Bronchial epithelial cell (primary cell): ENCODE results near the gene PEX26. TPM values are rescaled to one million over a fixed set of nuclear protein-coding genes. Genes with fewer than 3 reads are reported as not detected.

Experiments used
- DNase-seq: peaks from one replicate; pipeline ENCODE4 v3.0.0-alpha.2; 2010; ENCODE audit warnings: low read depth
- FAIRE-seq: peaks from 2 replicates; lab custom pipeline; 2011; peaks lifted over from hg19 to GRCh38; lab: Jason Lieb, UNC
- H3K27me3 ChIP-seq: 2 replicates; pipeline ENCODE4 v1.5.1; 2011; ENCODE audit warnings: low read length; ENCODE audit not compliant: control insufficient read depth, insufficient read depth
- H3K36me3 ChIP-seq: 2 replicates; pipeline ENCODE4 v1.5.1; 2011; ENCODE audit warnings: low read length; ENCODE audit not compliant: control insufficient read depth, insufficient read depth
- H3K4me3 ChIP-seq: 2 replicates; pipeline ENCODE4 v1.5.1; 2011; ENCODE audit warnings: mild to moderate bottlenecking, low read depth, low read length, control low read depth
- CTCF ChIP-seq: IDR thresholded peaks from 2 replicates; pipeline ENCODE4 v1.5.1; 2011; ENCODE audit warnings: mild to moderate bottlenecking, moderate library complexity, low read length, control low read depth, inconsistent platforms; ENCODE audit not compliant: insufficient read depth, severe bottlenecking
- total RNA-seq: library from RNA; depleted of rRNA; stranded (reverse); fragments of >200 nt; gene quantifications from 2 replicates; pipeline ENCODE4 v1.2.1, GENCODE V29; 2014

Gene PEX26
- total RNA-seq, 1 donor from 2014 or later, result 11.8 TPM

DNA sequence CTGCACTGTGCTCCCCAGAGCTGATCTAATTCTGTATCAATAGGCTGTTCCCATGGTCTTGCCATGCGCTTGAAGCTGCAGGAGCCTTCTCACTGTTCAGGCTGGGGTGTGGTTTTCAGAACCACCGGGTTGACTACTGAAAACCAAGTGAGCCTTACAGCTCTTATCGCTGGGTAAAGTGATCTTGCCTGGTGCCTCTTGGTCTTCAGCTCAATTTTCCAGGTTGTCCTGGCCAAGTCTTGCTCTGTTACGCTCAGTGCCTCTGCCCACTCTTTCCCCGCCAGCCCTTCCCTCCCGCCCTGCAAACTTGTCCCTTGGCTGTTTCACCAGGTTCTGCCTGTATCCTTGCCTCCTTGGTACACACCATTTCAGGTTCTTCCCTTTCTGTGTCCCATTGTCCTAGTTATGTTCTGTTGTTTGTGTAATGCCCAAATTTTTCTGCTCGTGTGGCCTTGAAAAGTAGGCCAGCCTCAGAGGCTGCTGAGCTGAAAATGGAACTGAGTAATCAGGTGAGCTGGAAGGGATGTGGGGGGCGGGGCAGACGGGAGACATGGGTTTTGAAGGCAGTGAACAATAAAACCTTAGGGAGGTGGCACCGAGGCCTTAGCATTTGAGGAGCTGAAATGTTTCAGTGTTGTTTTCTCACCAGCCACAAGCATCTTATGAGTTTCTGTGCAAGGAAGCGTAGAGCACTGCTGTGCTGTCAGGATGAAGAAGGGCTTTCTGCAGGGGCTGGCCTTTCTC is 11.2 kb downstream of the PEX26 start:
- Histone ChIP-seq H3K4me3 (no peak overlapping the region), H3K36me3 (peaks cover 15% of the 10 kb centered on the region)
- FAIRE-seq, result no peak

DNA sequence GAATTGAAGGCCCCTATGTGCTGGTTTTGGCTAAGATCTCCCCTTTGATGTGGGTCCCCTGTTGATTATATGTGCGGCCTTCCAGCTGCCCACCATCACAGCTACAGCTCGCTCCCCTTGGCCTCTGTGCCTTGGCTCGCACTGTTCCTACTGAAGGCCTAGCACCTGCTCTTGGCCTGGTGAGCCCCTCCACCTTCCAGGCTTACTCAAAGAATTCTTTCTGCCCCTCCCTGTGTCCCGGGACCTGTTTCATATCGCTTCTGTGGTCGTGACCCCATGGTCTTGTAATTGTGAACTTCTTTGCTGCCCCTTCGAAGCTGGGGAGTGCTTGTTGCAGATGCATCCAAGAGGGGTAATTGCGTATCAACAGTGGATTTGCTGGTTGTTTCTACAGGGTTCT is 12.5 kb downstream of the PEX26 start:
- Histone ChIP-seq H3K27me3 (no peaks in the 10 kb centered on the region), H3K4me3 (no peak overlapping the region), H3K36me3 (peaks cover 12% of the 10 kb centered on the region)
- no peak for TF ChIP-seq CTCF
- no peak for DNase-seq
- FAIRE-seq, result no peak

More for the DNA sequence above, 11.2 kb downstream of the PEX26 start:
- H3K27me3 ChIP-seq, result no peaks in the 10 kb centered on the region
- TF ChIP-seq CTCF, result no peak
- no peak for DNase-seq

DNA sequence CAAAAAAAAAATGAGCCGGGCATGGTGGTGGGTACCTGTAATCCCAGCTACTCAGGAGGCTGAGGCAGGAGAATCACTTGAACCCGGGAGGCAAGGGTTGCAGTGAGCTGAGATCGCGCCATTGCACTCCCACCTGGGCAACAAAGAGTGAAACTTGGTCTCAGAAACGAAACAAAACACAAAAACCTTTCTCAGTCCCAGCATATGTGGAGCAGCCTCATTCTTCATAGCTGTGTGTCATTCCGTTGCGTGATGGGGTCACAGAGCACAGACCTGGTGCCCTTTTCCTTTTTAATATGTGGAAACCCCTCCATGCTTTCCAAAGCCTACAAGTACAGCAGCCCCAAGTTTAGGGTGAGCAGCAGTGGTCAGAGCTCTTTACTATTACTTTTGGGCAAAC is 13.7 kb downstream of the PEX26 start:
- TF ChIP-seq CTCF, result no peak
- no peaks in the 10 kb centered on the region for H3K27me3 ChIP-seq
- no peak for DNase-seq
- FAIRE-seq, result no peak
- no peak overlapping the region for H3K4me3 ChIP-seq
- peaks cover 12% of the 10 kb centered on the region for H3K36me3 ChIP-seq

DNA sequence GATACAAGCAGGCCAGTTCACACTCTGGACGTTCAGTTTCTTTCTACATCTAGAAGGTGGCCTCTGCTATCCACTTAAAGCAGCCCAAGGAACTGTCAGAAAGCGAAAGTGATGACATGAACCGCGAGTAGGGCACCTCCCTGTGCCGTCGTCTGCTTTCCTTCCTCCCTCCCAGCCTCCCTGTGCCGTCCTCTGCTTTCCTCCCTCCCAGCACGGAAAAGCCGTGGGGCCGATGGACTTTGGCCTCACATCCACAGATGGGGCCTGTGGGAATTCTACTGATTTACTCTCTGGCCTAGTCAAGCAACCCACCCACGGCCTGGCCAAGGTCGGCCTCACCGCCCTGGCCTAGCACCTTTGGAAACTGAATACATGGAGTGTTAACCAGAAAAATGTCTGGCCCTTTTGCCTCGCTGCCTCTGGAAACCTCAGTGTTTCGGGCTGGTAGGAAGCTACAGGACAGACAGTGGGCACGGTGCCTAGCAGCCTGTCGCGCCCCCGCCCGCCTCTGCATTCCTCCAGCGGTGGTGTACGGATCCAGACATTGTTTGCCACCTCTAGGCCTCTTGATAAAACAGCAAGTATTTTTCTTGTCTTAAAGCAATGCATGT is 14.2 kb downstream of the PEX26 start:
- no peaks in the 10 kb centered on the region for H3K27me3 ChIP-seq
- no peak for FAIRE-seq
- DNase-seq, result no peak
- peaks cover 12% of the 10 kb centered on the region for H3K36me3 ChIP-seq
- no peak for TF ChIP-seq CTCF
- no peak overlapping the region for H3K4me3 ChIP-seq

GRCh38 chr22:18093661-18094060 is 15.9 kb downstream of the PEX26 start:
- Histone ChIP-seq H3K27me3 (no peaks in the 10 kb centered on the region), H3K4me3 (no peak overlapping the region), H3K36me3 (peaks cover 5% of the 10 kb centered on the region)
- TF ChIP-seq CTCF, result no peak
- DNase-seq (no peak), FAIRE-seq (no peak)
